ENCODE measurements around the gene GRK6.

- TF ChIP-seq ZBTB26 (tag by site-specific recombination; optimal IDR thresholded peaks at IDR 0.05) (no peak), REST (tag by site-specific recombination; IDR thresholded peaks at IDR 0.05) (no peak), YY1 (tag by site-specific recombination; IDR thresholded peaks at IDR 0.05) (no peak)
Observed at GRCh38 chr5:177429248-177430040, 3.0 kb downstream of the GRK6 start.
